NCI-H1694 treated with DMSO at 0.1 percent for 48 hours (cell line): ENCODE data around the gene KCNMB2.

Experiments
- DNase-seq: peaks from one replicate; lab custom pipeline; 2025; lab: John Stamatoyannopoulos, UW

KCNMB2 gene

DNA sequence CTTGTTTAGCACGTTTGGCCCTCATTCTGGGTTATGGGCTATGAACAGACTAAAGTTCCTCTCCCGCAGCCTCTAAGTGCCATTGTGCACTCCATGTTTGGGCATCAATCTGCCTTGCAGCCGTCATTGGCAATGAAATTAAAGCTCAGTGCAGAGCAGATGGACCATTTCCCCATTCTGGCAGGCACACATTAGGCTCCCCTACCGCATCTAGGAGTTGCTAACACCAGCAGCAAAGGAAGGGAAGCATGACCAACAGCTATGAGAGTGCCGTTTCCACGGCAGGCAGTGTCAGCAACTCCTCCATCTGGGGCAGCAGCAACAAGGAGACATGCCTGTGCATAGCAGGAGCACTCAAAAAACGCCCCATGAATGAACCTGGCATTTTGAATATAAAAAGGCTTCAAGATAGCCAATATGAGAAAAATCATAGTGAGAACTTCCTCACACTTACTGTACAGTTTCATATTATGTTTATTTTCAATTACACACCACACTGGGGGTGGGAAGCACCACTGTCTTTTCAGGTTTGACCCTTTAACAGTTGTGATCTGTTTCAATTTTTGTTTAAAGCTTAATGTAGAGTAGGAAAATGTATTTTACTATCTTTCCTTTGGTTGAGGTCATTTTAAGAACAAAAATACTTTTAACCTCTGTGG, 218.7 kb downstream of the KCNMB2 start:
- DNase-seq = peak; percentile 96

DNA sequence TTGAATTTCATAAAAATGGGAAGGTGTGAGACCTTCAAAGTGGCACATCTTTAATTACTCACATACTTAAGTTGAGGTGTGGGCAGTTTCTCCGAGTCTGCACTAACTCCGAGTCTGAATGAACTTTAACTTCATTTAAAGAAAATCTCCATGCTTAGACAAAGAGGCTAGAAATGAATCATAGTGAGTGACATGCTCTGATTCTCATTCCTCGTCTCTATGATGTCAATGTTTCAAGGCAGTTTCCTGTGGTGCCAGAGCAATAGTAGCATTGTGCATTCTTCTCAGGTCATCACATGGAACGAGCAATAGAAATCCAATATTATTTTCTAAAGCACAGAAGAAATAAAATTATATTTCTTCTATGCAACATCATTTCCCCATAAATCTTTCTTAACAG, 224.8 kb downstream of the KCNMB2 start:
- DNase-seq = no peak

DNA sequence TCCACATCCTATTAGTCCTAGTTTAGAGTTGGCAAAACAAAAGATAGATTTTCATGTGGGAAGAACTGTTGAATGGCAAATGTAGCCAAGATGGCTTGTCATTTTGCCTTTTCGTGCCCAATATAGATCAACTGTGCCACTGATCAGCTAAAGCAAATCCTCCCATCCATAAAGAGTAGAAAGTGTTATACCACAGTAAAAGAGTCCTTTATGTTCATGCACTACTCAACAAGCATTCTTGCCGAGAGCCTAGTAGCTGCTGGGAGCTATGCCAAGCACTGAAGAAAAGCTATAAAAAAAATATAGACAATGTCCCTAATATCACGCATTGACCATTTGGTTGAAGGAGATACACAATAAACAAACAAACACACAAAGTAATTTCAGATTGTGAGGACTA, 225.2 kb downstream of the KCNMB2 start:
- DNase-seq = no peak

DNA sequence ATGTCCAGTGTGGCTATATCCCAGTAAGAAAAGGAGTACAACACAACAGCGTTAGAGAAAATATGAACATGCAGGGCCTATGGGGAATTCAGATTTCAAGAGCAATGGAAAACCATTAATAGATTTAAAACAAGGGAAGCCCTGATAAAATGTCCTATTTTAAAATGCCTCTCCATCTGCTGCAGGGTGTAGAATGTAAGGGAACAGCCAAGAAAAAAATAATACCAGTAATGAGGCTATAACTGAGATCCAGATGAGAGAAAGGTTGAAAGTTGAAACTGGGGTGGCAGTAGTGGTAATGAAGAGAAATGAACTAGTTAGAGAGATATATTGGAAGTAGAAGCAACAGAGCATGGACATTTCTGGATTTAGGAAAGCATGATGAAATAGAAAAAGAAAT, 226.1 kb downstream of the KCNMB2 start:
- DNase-seq = no peak

DNA sequence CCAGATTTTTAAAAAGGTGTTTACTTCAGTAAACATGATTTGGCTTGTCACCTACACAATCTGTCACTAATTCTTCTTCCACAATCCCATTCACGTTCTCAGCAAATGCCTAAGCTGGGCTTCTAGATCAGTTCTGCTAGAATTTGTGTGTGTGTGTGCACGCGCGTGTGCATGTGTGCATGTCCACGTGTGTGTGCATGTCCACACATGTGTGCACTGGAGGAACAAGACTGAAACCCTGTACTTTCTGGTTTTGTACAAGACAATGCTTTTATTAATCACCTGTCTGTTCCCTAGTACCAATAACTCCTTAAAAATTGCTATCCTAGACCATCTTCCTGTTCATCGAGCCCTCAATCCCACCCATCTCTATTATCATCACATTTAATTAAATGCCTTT, 229.2 kb downstream of the KCNMB2 start:
- no peak for DNase-seq

DNA sequence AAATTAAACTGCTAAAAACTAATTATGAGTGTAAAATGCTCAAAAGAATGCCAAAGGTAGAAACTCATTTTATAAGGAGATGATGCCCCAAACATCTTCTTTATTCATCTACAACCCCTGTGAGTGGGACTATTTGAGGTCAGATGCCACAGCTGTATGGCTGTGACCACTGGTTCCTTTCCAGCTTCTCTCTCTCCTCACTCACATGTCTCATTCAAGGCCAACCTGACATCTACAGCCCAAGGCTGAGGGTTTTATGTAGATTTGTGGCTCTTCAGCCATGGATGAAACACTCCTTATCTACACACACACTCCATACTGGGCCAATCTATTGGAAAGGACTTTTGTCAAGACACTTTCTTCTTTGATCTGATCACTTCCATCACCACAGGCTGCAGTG, 231.3 kb downstream of the KCNMB2 start:
- DNase-seq = no peak

DNA sequence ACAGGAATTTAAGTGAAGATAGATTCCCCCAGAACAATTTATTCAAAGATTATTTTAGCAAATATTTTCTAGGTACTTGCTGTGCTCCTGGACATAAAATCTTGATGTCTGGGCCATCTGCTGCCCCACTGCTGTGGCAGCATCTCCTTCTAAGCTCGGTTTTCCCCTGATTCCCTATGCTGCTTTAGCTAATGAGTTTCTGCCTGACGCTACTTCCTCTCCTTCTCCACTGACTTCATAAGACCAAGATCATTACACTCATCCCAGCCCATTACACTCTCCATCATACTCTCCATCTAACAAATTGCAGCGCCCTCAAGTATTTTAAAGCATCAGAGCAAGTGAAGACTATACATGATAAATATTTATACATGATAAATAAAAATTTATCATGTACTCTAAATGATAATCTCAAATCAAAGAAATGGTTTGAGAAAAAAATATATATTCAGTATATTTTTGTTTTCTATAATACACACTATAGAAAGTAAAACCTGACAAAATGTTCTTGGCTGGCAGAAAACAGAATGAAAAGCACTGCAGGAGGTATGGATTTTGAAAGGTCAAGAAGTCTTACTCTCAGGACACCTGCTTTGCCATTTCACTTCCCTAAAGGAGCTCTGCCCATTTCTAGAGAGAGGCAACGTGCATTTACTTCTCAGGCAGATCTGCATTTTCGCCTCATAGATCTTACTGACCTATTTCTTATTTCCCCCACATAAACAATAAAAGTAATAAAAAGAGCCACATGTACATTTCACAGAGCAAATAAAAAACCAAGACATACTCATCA, 232.0 kb downstream of the KCNMB2 start:
- DNase-seq = no peak

DNA sequence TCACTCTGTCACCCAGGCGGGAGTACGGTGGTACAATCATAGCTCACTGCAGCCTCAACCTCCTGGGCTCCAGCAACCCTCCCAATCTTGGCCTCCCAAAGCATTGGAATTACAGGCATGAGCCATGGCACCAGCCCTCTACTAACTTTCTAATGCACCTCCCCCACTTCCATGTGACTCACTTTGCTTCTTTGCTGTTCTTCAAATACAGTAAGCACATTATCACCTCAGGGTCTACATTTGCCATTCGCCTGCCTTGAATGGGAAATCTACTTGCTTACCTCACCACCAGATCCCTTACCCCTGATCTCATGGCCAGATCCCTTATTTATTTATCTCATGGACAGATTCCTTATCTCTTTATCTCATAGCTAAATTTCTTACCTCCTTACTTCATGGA, 235.3 kb downstream of the KCNMB2 start:
- DNase-seq = no peak

DNA sequence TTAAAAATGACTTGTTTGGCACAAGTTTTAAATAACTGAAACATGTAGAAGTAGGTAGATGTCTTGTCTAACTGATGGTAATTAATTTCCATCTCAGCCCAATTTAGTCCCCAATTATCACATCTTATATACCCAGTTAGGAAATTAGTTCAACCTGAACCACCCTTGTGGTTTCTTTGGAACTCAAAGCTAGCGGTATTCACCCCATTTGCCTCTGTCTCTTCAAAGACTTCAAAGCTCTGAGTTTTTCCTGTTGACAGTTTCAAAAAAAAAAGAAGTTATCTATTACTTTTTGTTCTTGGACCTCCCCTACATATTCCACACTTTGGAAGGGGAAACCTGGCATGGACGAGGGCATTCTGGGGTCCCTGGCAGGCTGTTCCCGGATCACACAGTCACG, 236.5 kb downstream of the KCNMB2 start:
- no peak for DNase-seq

DNA sequence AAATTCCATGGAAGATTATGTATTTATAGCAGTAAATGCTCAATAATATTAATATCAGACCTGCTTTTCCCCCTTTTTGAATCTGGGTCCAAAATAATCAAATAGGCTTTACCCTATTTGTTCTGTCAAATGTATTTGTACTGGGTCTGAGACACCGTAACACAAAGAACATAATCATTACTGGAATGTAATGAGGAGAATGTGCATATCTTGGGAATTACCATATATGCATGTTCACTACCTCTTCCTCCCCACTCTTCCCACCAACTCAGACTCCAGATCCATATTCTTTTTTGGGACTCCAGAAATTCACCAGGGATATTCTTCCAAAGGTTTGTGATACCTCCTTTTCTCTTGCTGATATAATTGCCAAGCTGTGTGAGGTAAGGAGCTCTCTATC, 237.1 kb downstream of the KCNMB2 start:
- no peak for DNase-seq

DNA sequence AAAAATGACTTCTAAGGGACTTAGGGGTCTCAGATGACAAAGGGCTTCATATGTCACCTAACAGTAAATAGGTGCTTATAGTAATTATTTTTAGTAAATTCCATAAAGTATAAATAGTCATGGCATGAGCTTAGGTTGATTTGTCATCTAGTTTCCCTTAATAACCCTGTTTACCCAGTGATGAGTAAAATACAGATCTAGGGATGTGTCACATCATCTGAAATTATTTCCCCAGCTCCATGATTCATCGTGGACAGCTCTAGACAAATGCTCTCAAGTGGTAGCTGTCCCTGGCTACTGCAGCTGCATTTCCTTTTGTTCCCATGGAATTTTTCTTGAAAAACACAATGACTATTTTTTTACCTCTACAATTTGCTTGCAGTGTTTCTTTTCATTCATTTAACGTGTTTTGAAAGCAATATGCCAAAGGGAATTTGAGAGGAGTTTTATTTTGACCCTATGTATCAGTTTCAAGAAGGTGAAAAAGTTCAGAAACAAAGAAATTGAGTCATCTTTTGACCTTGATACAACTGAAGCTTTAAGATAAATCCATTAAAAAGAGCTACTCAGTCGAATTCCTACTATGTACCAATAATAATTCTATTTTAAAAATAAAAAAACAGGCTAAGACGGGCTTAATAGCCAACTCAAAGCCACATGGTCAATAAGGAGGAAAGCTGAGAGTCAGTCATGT, 241.6 kb downstream of the KCNMB2 start:
- DNase-seq = no peak

DNA sequence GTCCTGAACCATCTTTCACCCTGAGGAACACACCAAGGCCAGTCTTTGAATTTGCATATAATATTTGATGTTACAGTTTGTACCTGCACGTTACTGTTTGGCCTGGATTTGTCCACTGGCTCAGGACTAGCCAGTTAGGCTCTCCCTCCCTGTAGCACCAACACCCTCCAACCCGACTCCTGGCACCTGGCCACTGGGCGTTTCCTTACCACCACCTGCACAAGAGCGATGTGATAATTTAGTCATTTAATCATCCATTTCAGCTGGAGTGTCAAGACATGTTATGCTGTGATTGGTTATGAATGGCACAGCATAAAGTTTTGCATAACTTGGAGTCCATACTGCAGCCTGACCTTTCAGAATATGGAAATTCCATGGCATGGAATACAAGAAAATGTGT, 242.4 kb downstream of the KCNMB2 start:
- DNase-seq = no peak

DNA sequence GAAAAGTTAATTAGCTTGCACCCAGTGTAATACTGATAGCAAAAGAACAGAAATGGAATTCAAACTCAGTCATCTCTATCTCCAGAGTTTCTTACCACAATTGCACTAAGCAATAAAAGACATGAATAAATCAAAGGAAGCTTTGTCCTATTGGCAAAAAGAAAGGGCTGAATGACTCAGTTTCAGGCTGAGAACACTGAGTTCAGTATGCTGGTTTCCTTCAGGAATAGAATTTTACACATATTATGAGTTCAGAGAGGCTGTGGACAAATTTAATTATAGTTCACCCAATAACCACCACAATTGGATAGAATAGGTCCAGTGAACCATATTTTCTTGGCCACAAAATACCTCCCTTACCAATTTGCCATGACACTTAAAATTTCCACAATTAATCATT, 249.7 kb downstream of the KCNMB2 start:
- DNase-seq = no peak

DNA sequence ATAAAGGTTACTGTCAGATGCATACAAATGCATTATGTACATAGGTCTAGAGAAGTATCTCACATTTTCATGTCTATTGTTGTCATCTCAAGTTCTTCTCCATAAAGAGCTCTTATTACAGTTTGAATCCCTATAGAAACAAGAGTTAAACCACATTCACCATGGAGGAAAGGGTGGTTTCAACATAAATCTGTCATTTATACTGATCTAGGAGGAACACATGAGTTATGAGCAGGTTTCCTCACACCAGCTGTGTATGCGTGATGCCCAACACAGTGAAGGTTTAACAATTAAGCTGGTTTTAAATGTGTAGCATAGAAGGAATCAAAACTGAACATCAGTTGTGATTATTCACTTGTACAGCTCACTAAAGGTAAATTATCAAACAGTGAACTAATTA, 251.7 kb downstream of the KCNMB2 start:
- DNase-seq = no peak

DNA sequence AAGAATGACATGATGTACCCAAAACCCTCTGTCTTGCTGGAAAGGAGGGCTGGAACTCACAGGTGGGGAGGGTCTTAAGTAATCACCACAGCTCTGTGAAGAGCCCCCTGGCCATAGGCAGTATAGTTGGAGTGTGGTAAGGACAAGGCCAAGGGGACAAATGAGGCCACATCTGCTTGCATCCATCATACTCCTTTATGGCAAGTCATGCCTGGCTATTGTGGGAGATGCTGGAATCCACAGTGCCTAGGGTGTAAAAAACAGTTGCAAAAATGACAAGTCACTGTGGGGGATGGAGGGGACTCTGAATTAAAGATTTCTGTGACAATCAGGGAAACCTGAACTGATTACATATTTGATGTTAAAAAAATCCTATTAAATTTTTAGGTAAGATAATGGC, 258.5 kb downstream of the KCNMB2 start:
- DNase-seq = no peak

DNA sequence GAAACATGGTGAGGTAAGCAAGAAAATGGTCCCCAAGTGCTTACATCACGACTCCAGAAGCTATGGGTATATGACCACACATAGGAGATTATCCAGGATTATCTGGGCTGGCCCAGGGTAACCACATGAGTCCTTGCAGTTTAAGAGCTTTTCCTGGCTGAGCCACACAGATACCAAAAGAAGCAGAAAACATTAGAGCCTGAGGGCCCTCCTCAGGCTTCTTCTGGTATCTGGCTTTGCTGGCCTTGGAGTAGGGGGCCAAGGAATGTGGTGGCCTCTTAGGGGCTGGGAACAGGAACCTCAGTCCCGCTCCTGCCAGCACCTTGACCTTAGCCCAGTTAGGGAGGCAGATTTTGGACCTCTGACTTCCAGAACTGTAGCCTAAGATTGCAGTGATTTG, 259.1 kb downstream of the KCNMB2 start:
- DNase-seq = no peak

DNA sequence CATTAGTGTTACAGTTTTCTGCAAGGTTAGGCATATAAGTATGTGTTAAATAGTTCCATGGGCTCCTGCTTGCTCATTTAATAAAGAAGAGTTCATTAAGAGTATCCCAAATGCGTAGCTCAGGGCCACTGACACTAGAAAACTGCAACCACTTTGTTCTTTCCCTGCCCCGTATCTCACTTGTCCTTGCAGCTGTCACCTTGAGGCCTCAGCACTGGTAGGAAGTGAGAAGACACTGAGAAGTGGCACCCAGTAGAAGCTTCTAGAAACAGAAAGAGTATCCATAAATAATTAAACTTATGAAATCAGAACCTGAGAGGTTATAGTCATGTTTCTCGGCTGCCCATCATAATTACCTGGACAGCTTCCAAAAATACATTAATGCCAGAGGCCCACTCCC, 266.0 kb downstream of the KCNMB2 start:
- DNase-seq = no peak

DNA sequence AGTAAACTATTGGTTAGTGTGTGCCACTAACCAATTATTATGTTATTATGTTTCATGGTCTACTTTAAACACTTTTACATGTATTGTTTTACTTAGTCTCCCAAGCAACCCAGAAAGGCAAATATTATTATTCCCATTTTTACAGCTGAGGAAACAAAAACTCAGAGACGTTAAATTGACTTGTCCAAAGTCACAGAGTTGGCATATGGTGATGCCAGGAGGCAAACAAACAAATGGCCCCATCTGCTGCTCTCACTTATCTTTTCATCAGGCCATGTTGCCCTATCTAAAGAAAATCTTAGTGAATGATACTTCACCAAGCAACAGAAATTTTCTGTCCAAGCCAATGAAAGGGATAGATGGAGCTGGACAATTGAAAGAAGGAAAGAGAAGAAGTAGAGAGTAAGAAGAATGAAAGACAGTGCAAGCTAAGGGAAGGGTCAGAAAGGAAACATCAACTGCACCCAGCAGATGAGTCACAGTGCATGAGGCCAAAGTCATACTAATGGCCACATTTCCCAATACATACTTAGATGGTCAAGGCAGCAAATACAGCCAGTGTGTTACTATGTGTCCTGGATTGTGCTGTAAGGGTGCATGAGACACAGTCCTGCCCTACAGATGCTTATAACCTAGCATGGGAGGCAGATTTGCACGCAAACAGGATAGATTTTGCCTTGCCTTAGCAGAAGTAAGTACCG, 266.9 kb downstream of the KCNMB2 start:
- DNase-seq = no peak

DNA sequence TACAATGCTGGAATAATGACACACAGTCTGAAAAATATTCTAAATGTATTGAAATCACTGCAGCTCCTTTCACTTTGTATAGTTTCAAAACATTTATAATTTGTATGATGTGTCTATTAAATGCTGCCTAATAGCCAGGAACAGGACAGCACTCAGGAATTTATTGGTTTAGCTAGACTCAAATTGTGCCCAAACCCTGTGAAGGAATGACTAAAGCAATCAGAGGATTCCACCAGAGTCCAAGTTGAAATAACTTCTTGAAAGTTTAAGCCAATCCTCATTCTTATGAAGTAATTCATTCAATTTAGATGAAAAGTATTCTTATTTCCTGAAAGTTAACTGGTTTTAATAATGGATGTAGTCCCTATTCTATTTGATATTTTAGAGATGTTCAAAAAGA, 268.4 kb downstream of the KCNMB2 start:
- no peak for DNase-seq

DNA sequence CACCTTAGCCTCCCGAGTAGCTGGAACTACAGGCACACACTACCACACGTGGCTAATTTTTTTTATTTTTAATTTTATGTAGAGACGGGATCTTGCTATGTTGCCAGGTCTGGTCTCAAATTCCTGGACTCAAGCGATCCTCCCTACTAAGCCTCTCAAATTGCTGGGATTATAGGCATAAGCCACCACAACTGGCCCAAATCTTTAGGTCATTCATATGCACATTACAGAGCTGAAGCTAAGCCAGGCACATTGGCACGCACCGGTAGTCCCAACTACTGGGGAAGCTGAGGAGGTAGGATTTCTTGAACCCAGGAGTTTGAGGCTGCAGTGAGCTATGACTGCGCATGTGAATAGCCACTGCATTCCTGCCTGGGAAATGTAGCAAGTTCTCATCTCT, 269.5 kb downstream of the KCNMB2 start:
- no peak for DNase-seq

DNA sequence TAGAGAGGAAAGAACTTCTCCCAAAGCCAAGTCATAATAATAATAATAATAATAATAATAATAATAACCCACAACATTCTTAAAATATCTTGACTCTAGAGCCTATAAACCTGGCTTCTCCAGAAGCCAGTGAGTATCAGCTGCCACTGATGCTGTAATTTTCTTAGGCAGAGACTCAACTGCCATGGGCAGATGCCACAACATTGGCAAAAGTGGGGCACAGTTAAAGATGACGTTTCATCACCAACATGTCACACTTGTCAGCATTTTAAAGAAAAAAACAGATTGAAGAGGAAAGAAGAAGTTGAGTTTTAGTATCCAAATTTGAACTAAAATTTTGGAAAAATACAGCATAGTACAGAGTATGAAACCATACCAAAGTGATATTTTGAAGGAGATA, 270.4 kb downstream of the KCNMB2 start:
- DNase-seq = no peak

DNA sequence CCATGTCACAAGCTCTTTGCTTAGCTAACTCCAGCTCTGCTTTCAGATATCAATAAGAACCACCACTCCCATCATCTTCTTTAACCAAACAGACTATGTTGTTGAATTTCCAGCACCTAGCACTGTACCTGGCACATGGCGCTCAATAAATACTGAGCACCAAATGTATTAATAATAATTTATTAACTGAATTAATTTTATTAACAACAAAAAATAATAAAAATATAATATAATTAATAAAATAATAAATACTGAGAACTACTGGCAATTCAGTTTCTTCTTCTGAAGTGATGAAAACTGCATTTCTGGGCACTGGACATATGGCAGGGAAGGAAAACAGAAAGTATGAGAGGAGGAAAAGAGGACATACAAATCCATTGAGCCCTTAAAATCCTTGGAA, 271.5 kb downstream of the KCNMB2 start:
- no peak for DNase-seq

DNA sequence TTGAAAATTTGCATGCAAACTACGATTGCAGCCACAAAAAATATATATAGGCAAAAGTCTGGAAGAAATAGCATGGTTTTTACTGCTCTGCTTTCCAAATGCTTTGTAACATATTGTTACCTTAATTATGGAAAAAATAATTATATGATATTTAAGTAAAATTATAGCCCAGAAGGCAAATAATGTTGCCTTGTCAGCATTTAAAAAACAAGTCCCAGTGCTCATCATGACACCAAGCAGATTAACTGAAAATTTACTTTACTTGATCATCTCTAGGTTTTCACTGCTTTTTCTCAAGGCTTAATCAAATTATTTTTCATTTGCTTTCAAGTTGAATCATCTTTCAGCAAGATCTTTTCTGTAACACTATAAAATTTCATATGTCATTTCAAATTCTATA, 272.5 kb downstream of the KCNMB2 start:
- no peak for DNase-seq
